NT2/D1 (cell line): ENCODE measurements around the gene PSMD1.

Experiments
- SUZ12 ChIP-seq: IDR thresholded peaks from 2 replicates; pipeline ENCODE4 v1.6.1; 2011; ENCODE audit not compliant: insufficient read length, insufficient read depth; ENCODE audit errors: extremely low read depth
- YY1 ChIP-seq: IDR thresholded peaks from 2 replicates; pipeline ENCODE4 v1.6.1; 2011; ENCODE audit not compliant: insufficient read length, insufficient read depth
- ZNF274 ChIP-seq: IDR thresholded peaks from 2 replicates; pipeline ENCODE4 v1.6.1; 2011; ENCODE audit warnings: mild to moderate bottlenecking, low read depth, low read length

DNA sequence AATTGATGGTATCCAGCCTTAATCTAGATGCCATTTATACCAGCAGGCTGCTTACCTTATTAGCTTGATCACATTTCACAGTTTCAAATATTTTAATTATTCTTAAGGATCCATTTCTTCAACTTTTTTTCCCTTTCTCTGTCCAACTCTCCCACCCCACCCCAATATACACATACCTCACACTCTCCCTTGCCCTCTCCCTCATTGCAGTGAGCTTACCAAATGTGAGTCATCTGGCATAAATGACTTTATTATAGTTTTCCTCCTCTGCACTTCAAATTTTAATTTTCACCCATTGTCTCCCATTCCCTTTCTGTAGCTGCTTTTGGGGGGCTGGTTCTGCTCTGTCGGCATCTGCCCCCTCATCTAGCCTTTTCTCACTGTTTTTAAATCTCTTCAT is 55.3 kb downstream of the PSMD1 start:
- TF ChIP-seq YY1, result no peak
- no peak for TF ChIP-seq ZNF274
- no peak for TF ChIP-seq SUZ12
